IMR-90 (cell line): ENCODE measurements around the gene UGGT1. TPM values are rescaled to one million over a fixed set of nuclear protein-coding genes. Genes with fewer than 3 reads are reported as not detected.

ENCODE experiments used
- ATAC-seq: fragments of 200-7000 bp; cut with Tn5 transposase; 2 replicates; pipeline ENCODE4 v1.9.1; 2020; ENCODE audit warnings: low read depth, mild to moderate bottlenecking, moderate library complexity
- BruUV-seq: library from RNA; stranded (reverse); fragments of 400-500 nt; replicated peaks from 2 replicates; lab custom pipeline; 2021; lab: Mats Ljungman, UMichigan
- CTCF ChIA-PET: fragments of 300-600 bp; formaldehyde crosslinking; extraction: SDS; loops from one replicate; lab custom pipeline; 2021; ENCODE audit warnings: antibody characterized with exemption; lab: Yijun Ruan, JAX
- POLR2A ChIA-PET: fragments of 300-600 bp; sonication (Branson Sonifier 250); formaldehyde crosslinking; loops from one replicate; lab custom pipeline; 2022; ENCODE audit warnings: antibody characterized with exemption; ENCODE audit not compliant: unreplicated experiment; lab: Charles Lee
- DNase-seq: peaks from one replicate; pipeline ENCODE4 v3.0.0; 2013
- H2AFZ ChIP-seq: replicated peaks from 2 replicates; pipeline ENCODE3; 2013; ENCODE audit warnings: low read length, mild to moderate bottlenecking; ENCODE audit not compliant: poor library complexity
- H2AK5ac ChIP-seq: 2 replicates; pipeline ENCODE4 v1.6.1; 2013; ENCODE audit warnings: low read depth, low read length, inconsistent platforms
- H2AK9ac ChIP-seq: replicated peaks from 2 replicates; pipeline ENCODE3; 2013; ENCODE audit warnings: mild to moderate bottlenecking, low read depth, low read length, moderate library complexity; ENCODE audit not compliant: poor library complexity
- H2BK120ac ChIP-seq: 2 replicates; pipeline ENCODE4 v1.6.1; 2013; ENCODE audit warnings: low read depth, low read length, inconsistent platforms
- H2BK15ac ChIP-seq: 3 replicates; pipeline ENCODE4 v1.6.1; 2013; ENCODE audit warnings: low read depth, low read length, inconsistent platforms
- H2BK20ac ChIP-seq: 2 replicates; pipeline ENCODE4 v1.6.1; 2013; ENCODE audit warnings: low read depth, mild to moderate bottlenecking, inconsistent platforms, low read length, moderate library complexity
- H2BK5ac ChIP-seq: 2 replicates; pipeline ENCODE4 v1.6.1; 2013; ENCODE audit warnings: mild to moderate bottlenecking, low read depth, low read length, inconsistent platforms; ENCODE audit not compliant: poor library complexity, severe bottlenecking
- H3K14ac ChIP-seq: replicated peaks from 2 replicates; pipeline ENCODE4 v1.6.1; 2013; ENCODE audit warnings: low read depth, low read length, inconsistent platforms
- H3K18ac ChIP-seq: 2 replicates; pipeline ENCODE4 v1.6.1; 2013; ENCODE audit warnings: low read depth, low read length, control low read depth
- H3K23ac ChIP-seq: 2 replicates; pipeline ENCODE4 v1.6.1; 2013; ENCODE audit warnings: low read depth, low read length, inconsistent platforms
- H3K27ac ChIP-seq: 2 replicates; pipeline ENCODE4 v1.5.1; 2013; ENCODE audit warnings: mild to moderate bottlenecking, control low read depth, low read length; ENCODE audit not compliant: insufficient read depth
- H3K27me3 ChIP-seq: 2 replicates; pipeline ENCODE4 v1.6.1; 2013; ENCODE audit warnings: low read length; ENCODE audit not compliant: control insufficient read depth, insufficient read depth
- H3K36me3 ChIP-seq: 2 replicates; pipeline ENCODE4 v1.6.1; 2013; ENCODE audit warnings: low read length, mixed read lengths; ENCODE audit not compliant: control insufficient read depth, insufficient read depth
- H3K4ac ChIP-seq: 2 replicates; pipeline ENCODE4 v1.6.1; 2013; ENCODE audit warnings: low read depth, low read length, inconsistent platforms
- H3K4me1 ChIP-seq: 2 replicates; pipeline ENCODE4 v1.6.1; 2013; ENCODE audit warnings: low read length, mixed read lengths; ENCODE audit not compliant: control insufficient read depth, insufficient read depth
- H3K4me2 ChIP-seq: 2 replicates; pipeline ENCODE4 v1.6.1; 2013; ENCODE audit warnings: low read depth, mild to moderate bottlenecking, control low read depth, low read length, moderate library complexity
- H3K4me3 ChIP-seq: 2 replicates; pipeline ENCODE4 v1.5.1; 2013; ENCODE audit warnings: low read depth, mild to moderate bottlenecking, control low read depth, low read length, moderate library complexity; ENCODE audit not compliant: insufficient read depth
- H3K56ac ChIP-seq: 2 replicates; pipeline ENCODE4 v1.6.1; 2013; ENCODE audit warnings: low read length, inconsistent platforms; ENCODE audit not compliant: insufficient read depth; ENCODE audit errors: extremely low read depth
- H3K79me1 ChIP-seq, 2 experiments: 2 replicates each; pipeline ENCODE4 v1.6.1; 2013; ENCODE audit warnings: low read length in 2 of 2, inconsistent platforms in 1 of 2, low read depth in 1 of 2
- H3K9ac ChIP-seq: 2 replicates; pipeline ENCODE4 v1.6.1; 2013; ENCODE audit warnings: low read depth, low read length, control low read depth
- H3K9me1 ChIP-seq: 2 replicates; pipeline ENCODE4 v1.6.1; 2013; ENCODE audit warnings: low read length, inconsistent platforms; ENCODE audit not compliant: insufficient read depth
- H3K9me3 ChIP-seq: 2 replicates; pipeline ENCODE4 v1.6.1; 2013; ENCODE audit warnings: low read length; ENCODE audit not compliant: control insufficient read depth, insufficient read depth
- H4K20me1 ChIP-seq: 2 replicates; pipeline ENCODE4 v1.6.1; 2013; ENCODE audit warnings: low read length, inconsistent platforms; ENCODE audit not compliant: insufficient read depth
- H4K5ac ChIP-seq: 2 replicates; pipeline ENCODE4 v1.6.1; 2013; ENCODE audit warnings: mild to moderate bottlenecking, low read depth, low read length, control low read depth
- H4K8ac ChIP-seq, 2 experiments: 2 replicates each; pipeline ENCODE4 v1.6.1; 2013; ENCODE audit warnings: low read depth in 2 of 2, low read length in 2 of 2, control low read depth in 1 of 2, inconsistent platforms in 1 of 2
- H4K91ac ChIP-seq: 2 replicates; pipeline ENCODE4 v1.6.1; 2013; ENCODE audit warnings: low read depth, low read length, inconsistent platforms; ENCODE audit not compliant: insufficient read depth
- BHLHE40 ChIP-seq: fragments of 150-350 bp; IDR thresholded peaks from 2 replicates; pipeline ENCODE4 v1.6.1; 2016; ENCODE audit warnings: mild to moderate bottlenecking, low read depth, low read length
- CEBPB ChIP-seq: IDR thresholded peaks from 2 replicates; pipeline ENCODE4 v1.6.1; 2012; ENCODE audit warnings: low read depth, low read length, improper control_type of control experiment
- CHD1 ChIP-seq: IDR thresholded peaks from 2 replicates; pipeline ENCODE4 v1.6.1; 2012; ENCODE audit warnings: low read depth, low read length, improper control_type of control experiment
- FOS ChIP-seq: fragments of 150-350 bp; IDR thresholded peaks from 2 replicates; pipeline ENCODE4 v1.6.1; 2016; ENCODE audit warnings: low read depth, low read length
- MAFK ChIP-seq: IDR thresholded peaks from 2 replicates; pipeline ENCODE4 v1.6.1; 2012; ENCODE audit warnings: low read depth, low read length, improper control_type of control experiment
- MAZ ChIP-seq: IDR thresholded peaks from 2 replicates; pipeline ENCODE4 v1.6.1; 2012; ENCODE audit warnings: low read depth, mild to moderate bottlenecking, low read length, improper control_type of control experiment, moderate library complexity, borderline replicate concordance
- MXI1 ChIP-seq: IDR thresholded peaks from 2 replicates; pipeline ENCODE4 v1.6.1; 2012; ENCODE audit warnings: low read depth, mild to moderate bottlenecking, low read length, moderate library complexity, borderline replicate concordance
- NFE2L2 ChIP-seq: fragments of 150-350 bp; IDR thresholded peaks from 2 replicates; pipeline ENCODE4 v1.6.1; 2016; ENCODE audit warnings: low read depth, mild to moderate bottlenecking, low read length
- POLR2A ChIP-seq: IDR thresholded peaks from 2 replicates; pipeline ENCODE4 v1.6.1; 2012; ENCODE audit warnings: mild to moderate bottlenecking, low read depth, low read length
- RAD21 ChIP-seq: IDR thresholded peaks from 2 replicates; pipeline ENCODE4 v1.6.1; 2012; ENCODE audit warnings: low read length, improper control_type of control experiment
- RCOR1 ChIP-seq: IDR thresholded peaks from 2 replicates; pipeline ENCODE4 v1.6.1; 2012; ENCODE audit warnings: mild to moderate bottlenecking, low read length, improper control_type of control experiment; ENCODE audit not compliant: insufficient replicate concordance
- RFX5 ChIP-seq: IDR thresholded peaks from 2 replicates; pipeline ENCODE4 v1.8.0; 2012; ENCODE audit warnings: low read depth, mild to moderate bottlenecking, low read length, moderate library complexity
- SMC3 ChIP-seq: fragments of 150-350 bp; IDR thresholded peaks from 2 replicates; pipeline ENCODE4 v1.6.1; 2016; ENCODE audit warnings: low read depth, mild to moderate bottlenecking, antibody characterized with exemption, low read length, moderate library complexity
- WGBS, 2 experiments: methylation state at CpG; one replicate each; pipeline versions ENCODE4 v1.1.5 to v1.1.7; 2013; ENCODE audit warnings: missing lambda C conversion rate in 2 of 2; ENCODE audit not compliant: insufficient read length in 1 of 2; ENCODE audit errors: extremely low coverage in 2 of 2; 5-methylcytosine and 5-hydroxymethylcytosine counted together
- dilution Hi-C: fragments of 300-500 bp; cut with HindIII; formaldehyde crosslinking; loops from one replicate; pipeline ENCODE4 v1.14.3; 2018; ENCODE audit warnings: low sequenced_read_pairs; ENCODE audit not compliant: unreplicated experiment
- in situ Hi-C: fragments of 300-500 bp; cut with MboI; formaldehyde crosslinking; loops from 3 replicates; pipeline ENCODE4 v1.14.3; 2019; ENCODE audit warnings: low sequenced_read_pairs, inconsistent platforms, mixed read lengths
- intact Hi-C: fragments of 100-400 bp; cut with micrococcal nuclease; formaldehyde crosslinking; loops from 2 replicates; pipeline ENCODE4 v1.10.0; 2022
- polyA plus RNA-seq, 3 experiments: library from polyadenylated mRNA; depleted of rRNA; stranded (reverse); fragments of >200 nt; gene quantifications; 2 replicates each; pipeline ENCODE4 v1.2.3, GENCODE V29; 2012; ENCODE audit warnings: low replicate concordance in 1 of 3
- total RNA-seq: library from RNA; depleted of rRNA; stranded (reverse); fragments of >200 nt; gene quantifications from 2 replicates; pipeline ENCODE4 v1.2.3, GENCODE V29; 2012
- TF ChIP-seq, protein P1 (sequence below): fragments of 150-350 bp; IDR thresholded peaks from 2 replicates; pipeline ENCODE4 v1.6.1; 2017; ENCODE audit warnings: mild to moderate bottlenecking, antibody characterized with exemption, low read length, low read depth
- TF ChIP-seq, protein P2 (sequence below): fragments of 150-350 bp; IDR thresholded peaks from 2 replicates; pipeline ENCODE4 v1.6.1; 2016; ENCODE audit warnings: low read depth, mild to moderate bottlenecking, low read length, moderate library complexity, borderline replicate concordance
- TF ChIP-seq, protein P3 (sequence below): conservative IDR thresholded peaks from 2 replicates; pipeline ENCODE4 v1.5.1; 2012; ENCODE audit warnings: mild to moderate bottlenecking, low read depth, low read length, improper control_type of control experiment

Gene UGGT1
- total and polyA plus RNA-seq, 2 of the 4 experiments (the other 2 are of a cell fraction), result 26.1 to 71.3 TPM

DNA sequence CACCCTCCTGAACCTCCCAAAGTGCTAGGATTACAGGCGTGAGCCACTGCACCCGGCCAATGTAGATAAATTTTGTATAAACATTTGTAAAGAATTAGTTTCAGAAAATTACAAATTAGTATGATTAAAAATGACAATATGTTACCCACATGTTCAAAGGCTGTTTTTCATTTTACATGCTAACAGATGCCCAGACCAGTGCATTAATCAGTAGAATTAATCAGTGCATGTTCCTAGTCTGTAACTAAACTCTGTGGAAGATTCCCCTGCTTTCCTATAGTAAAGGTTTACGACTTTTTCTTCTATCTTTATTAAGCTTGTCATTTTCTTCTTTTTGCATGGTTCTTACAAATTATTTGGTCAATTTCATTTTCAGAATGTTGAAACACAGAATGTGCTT is 65.8 kb downstream of the UGGT1 start:
- no peak for ATAC-seq
- Histone ChIP-seq H3K4me1 (0 out of 2 replicates have a peak, but pooled peaks cover 2% of the 10 kb centered on the region), H4K5ac (no peak overlapping the region), H3K9me1 (peaks cover 10% of the 10 kb centered on the region; the same call in 1 of the 2 replicates), H3K56ac (no peak overlapping the region), H2AK9ac (no peak overlapping the region), H2BK120ac (no peak overlapping the region), H3K4ac (no peak overlapping the region), H3K27ac (no peak overlapping the region), H3K9me3 (no peaks in the 10 kb centered on the region), H2BK20ac (no peak overlapping the region), H2AFZ (no peak overlapping the region), H3K79me1 (0 out of 4 replicates have a peak, but pooled peaks cover 3 to 8% of the 10 kb centered on the region in 2 experiments), H3K4me2 (no peak overlapping the region), H3K18ac (no peak overlapping the region), H3K36me3 (peaks cover 12% of the 10 kb centered on the region), H4K8ac (no peak overlapping the region), H2AK5ac (no peak overlapping the region), H3K27me3 (no peaks in the 10 kb centered on the region), H4K91ac (no peak overlapping the region), H4K20me1 (no peaks in the 10 kb centered on the region), H2BK5ac (no peak overlapping the region), H3K9ac (no peak overlapping the region), H3K14ac (no peak overlapping the region), H3K23ac (no peak overlapping the region), H3K4me3 (no peak overlapping the region), H2BK15ac (no peak overlapping the region)
- ChIA-PET CTCF (interaction anchor here (1.1 kb wide), 1 partner anchor 16 kb away, joined by 3 read pairs; no protein-coding TSS in a partner anchor), POLR2A (no interaction called here)
- no peak for DNase-seq
- no CpG with 5 or more reads among the region's 3 CpGs for WGBS, 2 experiments
- in situ Hi-C loops, result loop anchor here (25.0 kb wide), 1 partner anchor 1705 kb away; no protein-coding TSS in a partner anchor
- no TSS peak for BruUV-seq
- TF ChIP-seq NFE2L2 (no peak), FOS (no peak), RFX5 (no peak), CEBPB (no peak), MAZ (no peak), BHLHE40 (no peak), CHD1 (no peak), POLR2A (no peak), RAD21 (no peak), MAFK (no peak), SMC3 (no peak), RCOR1 (no peak), MXI1 (no peak)
- TF ChIP-seq, protein P1, sequence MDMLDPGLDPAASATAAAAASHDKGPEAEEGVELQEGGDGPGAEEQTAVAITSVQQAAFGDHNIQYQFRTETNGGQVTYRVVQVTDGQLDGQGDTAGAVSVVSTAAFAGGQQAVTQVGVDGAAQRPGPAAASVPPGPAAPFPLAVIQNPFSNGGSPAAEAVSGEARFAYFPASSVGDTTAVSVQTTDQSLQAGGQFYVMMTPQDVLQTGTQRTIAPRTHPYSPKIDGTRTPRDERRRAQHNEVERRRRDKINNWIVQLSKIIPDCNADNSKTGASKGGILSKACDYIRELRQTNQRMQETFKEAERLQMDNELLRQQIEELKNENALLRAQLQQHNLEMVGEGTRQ, result no peak
- TF ChIP-seq, protein P2, sequence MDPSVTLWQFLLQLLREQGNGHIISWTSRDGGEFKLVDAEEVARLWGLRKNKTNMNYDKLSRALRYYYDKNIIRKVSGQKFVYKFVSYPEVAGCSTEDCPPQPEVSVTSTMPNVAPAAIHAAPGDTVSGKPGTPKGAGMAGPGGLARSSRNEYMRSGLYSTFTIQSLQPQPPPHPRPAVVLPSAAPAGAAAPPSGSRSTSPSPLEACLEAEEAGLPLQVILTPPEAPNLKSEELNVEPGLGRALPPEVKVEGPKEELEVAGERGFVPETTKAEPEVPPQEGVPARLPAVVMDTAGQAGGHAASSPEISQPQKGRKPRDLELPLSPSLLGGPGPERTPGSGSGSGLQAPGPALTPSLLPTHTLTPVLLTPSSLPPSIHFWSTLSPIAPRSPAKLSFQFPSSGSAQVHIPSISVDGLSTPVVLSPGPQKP, result no peak
- TF ChIP-seq, protein P3, sequence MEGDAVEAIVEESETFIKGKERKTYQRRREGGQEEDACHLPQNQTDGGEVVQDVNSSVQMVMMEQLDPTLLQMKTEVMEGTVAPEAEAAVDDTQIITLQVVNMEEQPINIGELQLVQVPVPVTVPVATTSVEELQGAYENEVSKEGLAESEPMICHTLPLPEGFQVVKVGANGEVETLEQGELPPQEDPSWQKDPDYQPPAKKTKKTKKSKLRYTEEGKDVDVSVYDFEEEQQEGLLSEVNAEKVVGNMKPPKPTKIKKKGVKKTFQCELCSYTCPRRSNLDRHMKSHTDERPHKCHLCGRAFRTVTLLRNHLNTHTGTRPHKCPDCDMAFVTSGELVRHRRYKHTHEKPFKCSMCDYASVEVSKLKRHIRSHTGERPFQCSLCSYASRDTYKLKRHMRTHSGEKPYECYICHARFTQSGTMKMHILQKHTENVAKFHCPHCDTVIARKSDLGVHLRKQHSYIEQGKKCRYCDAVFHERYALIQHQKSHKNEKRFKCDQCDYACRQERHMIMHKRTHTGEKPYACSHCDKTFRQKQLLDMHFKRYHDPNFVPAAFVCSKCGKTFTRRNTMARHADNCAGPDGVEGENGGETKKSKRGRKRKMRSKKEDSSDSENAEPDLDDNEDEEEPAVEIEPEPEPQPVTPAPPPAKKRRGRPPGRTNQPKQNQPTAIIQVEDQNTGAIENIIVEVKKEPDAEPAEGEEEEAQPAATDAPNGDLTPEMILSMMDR, result no peak
- intact Hi-C loops, result no loop called here
- dilution Hi-C loops, result no loop called here
